ENCODE results near the gene DHX38.
A peak's percentile ranks its signal among the peaks of the same experiment; 100 is the strongest.
"Not testable (repeated sequence)": the region's sequence is repeated elsewhere in the genome, so short reads cannot be mapped to it uniquely, and the experiment has no call there.

The DHX38 gene

DNA sequence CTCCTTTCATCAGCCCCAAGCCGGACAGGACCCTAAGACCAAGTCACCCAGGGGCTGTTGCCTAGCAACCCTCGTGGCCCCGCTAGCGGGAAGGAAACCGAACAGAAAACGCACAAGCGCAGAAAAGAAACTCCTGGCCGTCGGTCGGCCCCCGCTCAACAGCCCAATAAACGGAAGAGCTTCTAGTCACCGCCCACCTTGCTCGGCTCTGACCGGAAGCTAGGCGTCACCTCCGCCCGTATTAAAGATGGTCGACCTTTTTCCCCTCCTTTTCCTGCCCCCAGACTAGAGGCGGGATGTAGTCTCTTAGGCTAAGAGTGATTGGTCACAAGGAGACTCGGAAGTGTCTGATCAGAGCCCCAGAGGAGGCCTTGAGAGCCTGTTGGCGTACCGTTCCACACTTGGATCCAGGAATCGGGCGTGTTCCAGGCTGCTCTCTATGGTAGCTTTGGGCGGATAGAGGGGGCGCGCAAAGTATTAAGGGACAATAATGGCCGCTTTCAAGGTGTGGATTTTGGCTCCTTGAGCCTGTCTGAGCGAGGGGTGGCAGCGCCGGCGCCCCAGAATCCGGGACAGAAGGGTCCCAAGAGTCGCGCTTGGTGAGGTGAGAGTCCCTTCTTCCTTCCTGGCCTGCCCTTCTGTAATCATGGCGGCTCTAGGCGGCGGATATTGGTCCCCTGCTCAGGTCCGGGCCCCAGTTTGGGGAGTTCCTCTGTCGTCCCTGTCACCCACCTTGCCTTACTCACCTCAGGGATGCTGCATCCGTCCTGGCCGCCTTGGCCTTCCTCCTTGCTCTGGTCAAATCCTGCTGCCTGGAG is at the start of gene DHX38, which contains the start of gene TXNL4B:
TSS of gene DHX38 (plus strand) at position 400 of the 818 bp plus-strand sequence. CDS start 2,311 bp downstream, outside the sequence.
TSS of gene TXNL4B (minus strand) at position 173 of the 818 bp plus-strand sequence. CDS start 2,871 bp downstream, outside the sequence.
- peak; percentile 88 for DNase-seq (ENCODE audit: low read depth)

DNA sequence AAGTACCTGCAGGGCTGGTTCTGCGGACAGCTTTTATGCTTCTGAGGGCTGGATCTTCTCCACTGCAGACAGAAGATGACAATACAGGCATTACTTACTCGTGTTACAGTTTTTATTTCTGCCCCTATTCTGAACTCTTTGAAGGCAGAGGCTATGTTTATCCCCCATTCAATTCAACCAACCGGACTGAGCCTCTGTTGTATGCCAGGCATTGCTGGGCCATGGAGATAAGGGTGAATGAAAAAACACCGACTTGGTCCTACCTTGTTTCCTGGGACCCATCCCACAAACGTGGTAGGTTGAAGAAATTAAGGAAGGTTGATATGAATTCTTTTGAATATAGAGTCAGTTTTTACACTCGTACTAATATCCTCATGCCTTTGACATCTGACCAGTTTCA is 49.4 kb upstream of the DHX38 start:
- no peak for DNase-seq (ENCODE audit: low read depth)

DNA sequence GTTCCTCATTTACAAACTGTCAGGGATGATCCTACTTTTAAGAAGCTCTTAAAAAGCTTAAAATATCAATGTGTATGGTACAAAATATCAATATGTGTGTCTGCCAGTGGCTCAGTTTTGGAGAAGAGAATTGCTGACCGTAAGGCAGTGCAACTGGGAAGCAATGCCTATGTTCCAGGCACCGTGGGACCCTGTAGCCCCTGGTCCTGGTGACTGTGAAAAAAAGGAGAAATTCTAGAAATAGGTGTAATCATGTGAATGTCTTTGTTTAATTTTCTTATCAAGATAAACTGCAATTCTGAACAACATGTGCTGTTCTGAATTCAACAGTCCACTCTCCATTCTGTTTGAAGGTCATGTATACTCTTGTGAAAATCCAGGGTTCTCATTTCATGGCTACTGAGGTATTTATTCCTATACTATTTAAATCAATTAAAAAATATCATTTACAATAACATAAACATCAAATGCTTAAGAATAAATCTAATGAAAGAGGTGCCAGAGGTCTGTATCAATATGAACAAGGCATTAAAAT is 48.8 kb upstream of the DHX38 start:
- no peak for DNase-seq (ENCODE audit: low read depth)

DNA sequence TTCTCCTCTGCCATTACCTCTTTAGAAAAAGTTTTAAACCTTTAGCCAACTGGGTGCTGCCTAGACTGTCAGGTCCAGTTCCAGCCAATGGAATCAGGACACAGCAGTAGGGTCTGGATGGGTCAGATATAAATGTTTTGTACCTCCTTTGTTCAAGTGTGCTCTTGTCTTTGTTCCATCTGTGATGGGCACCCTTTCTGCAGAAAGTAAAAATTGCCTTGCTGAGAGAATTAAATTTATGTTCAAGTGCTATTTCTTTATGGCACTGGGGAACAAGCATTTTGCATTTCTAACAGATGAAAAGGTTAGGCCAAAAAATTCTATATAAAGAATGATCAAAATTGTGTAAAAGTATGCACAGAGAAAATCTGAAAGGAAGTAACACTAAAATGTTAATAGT is 44.5 kb upstream of the DHX38 start:
- no peak for DNase-seq (ENCODE audit: low read depth)

DNA sequence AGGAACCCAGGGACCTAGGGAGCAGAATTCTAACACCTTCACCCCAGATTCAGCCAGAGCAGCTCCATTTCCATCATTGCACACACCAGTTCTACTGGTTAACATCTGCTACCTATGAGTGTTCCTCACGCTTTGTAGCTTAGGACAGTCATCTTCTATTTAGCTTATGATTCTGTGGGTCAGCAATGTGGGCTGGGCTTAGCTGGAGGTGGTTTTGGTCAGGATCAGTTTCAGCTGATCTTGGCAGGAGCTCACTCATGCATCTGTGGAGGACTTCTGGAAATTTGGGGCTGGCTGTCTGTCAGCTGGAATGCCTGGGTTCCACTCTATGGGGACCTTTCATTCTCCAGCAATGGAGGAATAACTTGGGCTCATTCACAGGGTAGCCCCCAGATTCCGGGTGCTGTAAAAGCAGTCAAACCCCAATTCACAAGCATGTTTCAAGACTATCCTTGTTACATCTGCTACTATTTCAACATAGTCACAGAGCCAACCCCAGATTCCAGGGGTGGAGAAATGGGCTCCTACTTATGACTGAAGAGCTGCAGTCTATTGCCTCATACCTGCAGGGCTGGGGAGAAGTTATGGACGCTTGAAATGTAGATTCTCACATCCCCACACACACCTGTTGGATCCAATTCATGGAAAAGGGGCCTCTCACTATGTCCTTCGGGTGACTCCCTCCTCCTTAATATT is 42.7 kb upstream of the DHX38 start:
- DNase-seq (ENCODE audit: low read depth), result no peak

DNA sequence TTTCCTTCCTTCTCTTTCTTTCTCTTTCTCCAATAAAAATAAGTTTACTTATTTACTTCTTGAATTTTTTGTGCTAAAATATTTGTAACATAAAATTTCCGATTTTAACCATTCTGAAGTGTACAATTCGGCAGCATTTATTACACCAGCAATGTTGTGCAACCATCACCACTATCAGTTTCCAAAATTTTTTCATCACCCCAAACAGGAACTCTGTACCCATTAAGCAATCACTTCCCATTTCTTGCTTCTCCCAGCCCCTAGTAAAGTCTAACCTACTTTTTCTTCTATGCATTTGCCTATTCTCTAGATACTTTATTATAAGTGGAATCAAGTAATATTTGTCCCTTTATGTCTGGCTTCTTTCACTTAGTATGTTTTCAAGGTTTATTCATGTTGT is 41.8 kb upstream of the DHX38 start:
- no peak for DNase-seq (ENCODE audit: low read depth)

DNA sequence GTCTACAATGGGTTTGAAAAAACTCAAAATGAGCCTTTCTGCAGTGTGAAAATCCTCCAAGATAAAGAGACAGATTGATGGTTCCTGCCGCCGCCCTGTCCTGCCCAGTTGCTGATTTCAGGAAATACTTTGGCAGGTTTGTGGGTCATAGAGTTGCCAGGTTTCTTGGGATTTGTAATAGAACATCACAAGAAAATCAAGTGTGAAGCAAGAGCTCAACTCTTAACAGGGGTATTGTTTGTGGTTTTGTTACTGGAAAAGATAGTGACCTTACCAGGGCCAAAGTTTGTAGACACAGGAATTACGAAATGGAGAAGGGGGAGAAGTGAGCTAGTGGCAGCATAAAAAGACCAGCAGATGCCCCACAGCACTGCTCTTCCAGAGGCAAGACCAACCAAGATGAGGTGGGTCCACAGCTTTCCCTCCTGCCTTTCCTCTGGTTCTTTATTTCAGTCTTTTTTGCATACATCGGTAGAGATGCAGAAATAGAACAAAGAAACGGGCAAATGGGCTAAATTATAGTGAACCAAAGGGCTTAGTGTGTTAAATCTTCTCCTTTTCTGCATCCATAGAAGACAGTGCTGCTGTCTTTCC is 39.3 kb upstream of the DHX38 start, which contains the start of gene HP:
TSS of gene HP (plus strand) at position 252 of the 594 bp plus-strand sequence. CDS start at position 400, 148 bp downstream.
- not testable (repeated sequence) for DNase-seq (ENCODE audit: low read depth)

DNA sequence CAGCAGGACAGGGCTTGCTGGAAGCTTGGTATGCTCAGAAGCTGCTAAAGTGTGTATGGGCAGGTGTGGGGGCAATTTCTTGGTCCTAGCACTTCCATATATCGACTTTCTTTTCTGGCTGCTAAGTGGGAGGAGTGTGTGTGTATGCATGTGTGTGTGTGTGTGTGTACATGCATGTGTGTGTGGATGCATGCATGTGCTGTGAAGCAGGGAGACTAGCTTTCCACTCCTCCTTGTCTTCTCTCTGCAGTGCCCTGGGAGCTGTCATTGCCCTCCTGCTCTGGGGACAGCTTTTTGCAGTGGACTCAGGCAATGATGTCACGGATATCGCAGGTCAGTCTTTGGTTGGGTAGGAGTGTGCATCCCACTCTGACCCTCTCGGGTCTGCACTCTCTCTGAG is 37.7 kb upstream of the DHX38 start:
- DNase-seq (ENCODE audit: low read depth), result no peak

DNA sequence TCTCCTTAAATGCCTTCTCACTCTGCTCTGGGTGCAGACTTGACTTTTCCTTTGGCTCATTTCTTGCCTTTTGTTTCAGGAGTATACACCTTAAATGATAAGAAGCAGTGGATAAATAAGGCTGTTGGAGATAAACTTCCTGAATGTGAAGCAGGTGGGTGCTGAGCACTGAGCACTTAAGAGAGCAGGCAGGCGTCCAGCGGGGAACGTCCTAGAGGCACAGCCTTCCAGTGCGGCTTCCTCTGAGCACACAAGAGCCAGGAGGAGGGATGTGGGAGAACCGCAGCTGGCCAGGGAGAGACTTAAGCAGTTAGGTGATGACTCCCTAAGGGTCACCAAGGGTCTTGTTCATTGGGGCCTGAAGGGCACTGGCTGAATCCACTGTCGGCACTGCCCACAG is 36.3 kb upstream of the DHX38 start:
- not testable (repeated sequence) for DNase-seq (ENCODE audit: low read depth)

DNA sequence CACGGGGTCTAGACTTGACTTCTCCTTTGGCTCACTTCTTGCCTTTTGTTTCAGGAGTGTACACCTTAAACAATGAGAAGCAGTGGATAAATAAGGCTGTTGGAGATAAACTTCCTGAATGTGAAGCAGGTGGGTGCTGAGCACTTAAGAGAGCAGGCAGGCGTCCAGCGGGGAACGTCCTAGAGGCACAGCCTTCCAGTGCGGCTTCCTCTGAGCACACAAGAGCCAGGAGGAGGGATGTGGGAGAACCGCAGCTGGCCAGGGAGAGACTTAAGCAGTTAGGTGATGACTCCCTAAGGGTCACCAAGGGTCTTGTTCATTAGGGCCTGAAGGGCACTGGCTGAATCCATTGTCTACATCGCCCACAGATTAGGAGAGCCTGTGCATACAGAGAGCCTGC is 34.6 kb upstream of the DHX38 start:
- DNase-seq (ENCODE audit: low read depth), result not testable (repeated sequence)

DNA sequence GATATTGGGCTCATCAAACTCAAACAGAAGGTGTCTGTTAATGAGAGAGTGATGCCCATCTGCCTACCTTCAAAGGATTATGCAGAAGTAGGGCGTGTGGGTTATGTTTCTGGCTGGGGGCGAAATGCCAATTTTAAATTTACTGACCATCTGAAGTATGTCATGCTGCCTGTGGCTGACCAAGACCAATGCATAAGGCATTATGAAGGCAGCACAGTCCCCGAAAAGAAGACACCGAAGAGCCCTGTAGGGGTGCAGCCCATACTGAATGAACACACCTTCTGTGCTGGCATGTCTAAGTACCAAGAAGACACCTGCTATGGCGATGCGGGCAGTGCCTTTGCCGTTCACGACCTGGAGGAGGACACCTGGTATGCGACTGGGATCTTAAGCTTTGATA is 33.2 kb upstream of the DHX38 start:
- no peak for DNase-seq (ENCODE audit: low read depth)

DNA sequence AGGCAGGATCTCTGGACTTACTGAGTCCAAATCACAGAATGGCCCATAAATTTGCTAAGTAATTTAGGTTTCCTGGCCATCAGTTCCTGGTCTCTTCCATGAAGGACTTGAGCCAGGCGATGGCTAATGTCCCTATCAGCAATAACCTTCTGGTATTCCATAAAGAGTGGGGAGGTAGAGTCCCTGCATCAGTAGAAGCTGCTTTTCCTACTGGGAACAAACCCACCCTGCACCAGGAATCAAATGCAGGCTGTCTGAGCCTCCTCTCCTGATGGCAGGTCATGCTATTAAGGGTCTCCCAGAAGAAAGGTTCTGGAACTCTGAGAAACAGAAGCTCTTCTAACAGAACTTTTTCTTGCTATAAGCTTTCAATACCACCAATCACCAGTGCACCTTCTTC is 32.1 kb upstream of the DHX38 start:
- DNase-seq (ENCODE audit: low read depth), result no peak

DNA sequence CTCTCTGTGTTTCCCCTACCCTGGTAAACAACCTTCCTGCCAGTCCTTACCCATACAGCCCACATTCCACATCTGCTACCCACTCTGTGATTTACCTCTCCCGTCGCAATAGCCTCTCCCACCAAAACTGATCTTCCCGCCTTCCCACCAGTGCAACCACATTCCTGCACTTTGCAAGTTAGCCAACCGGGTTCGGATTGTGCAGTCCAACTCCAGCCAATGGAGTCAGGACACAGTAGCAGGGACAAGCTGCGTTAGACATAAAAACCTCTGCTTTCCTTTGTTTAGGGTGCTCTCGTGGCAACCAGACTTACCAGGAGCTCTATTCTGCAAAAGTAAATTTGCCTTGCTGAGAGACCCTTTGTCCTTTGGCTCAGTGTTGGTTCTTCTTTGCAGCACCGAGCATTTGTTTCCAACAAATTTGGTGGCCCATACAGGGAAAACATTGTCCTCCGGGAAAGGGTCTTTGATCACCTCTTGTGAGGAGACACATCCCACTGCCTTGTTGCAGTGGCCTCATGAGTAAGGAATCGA is 29.2 kb upstream of the DHX38 start:
- no peak for DNase-seq (ENCODE audit: low read depth)

DNA sequence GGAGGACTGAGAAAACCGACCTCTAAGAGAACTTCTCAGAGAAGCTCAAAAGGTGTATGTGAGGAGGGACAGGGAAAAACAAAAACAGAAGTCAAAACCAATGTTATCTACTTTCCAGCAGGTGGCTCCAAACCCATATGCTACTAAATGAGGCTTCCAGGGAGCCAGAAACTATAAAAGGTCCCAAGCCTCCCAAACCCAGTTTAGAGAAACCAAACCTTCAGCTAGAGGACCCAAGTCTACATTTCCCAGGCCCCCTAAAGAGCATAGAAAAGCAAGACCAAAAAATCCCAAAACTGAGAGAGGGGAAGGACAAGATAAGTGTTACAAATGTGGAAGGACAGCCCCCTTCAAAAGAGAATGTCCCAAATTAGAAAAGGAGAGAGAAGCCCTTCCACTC is 26.9 kb upstream of the DHX38 start:
- DNase-seq (ENCODE audit: low read depth), result no peak

DNA sequence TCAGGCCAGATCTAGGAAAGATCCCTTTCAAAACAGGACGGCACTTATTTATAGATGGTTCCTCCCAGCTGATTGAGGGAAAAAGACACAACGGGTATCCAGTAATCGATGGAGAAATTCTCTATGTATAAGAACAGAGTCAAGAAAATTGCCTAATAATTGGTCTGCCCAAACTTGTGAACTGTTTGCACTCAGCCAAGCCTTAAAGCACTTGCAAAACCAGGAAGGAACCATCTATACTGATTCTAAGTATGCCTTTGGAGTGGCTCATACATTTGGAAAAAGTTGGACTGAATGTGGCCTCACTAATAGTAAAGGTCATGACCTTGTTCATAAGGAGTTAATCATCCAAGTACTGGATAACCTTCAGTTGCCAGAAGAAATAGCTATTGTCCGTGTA is 24.7 kb upstream of the DHX38 start:
- no peak for DNase-seq (ENCODE audit: low read depth)

DNA sequence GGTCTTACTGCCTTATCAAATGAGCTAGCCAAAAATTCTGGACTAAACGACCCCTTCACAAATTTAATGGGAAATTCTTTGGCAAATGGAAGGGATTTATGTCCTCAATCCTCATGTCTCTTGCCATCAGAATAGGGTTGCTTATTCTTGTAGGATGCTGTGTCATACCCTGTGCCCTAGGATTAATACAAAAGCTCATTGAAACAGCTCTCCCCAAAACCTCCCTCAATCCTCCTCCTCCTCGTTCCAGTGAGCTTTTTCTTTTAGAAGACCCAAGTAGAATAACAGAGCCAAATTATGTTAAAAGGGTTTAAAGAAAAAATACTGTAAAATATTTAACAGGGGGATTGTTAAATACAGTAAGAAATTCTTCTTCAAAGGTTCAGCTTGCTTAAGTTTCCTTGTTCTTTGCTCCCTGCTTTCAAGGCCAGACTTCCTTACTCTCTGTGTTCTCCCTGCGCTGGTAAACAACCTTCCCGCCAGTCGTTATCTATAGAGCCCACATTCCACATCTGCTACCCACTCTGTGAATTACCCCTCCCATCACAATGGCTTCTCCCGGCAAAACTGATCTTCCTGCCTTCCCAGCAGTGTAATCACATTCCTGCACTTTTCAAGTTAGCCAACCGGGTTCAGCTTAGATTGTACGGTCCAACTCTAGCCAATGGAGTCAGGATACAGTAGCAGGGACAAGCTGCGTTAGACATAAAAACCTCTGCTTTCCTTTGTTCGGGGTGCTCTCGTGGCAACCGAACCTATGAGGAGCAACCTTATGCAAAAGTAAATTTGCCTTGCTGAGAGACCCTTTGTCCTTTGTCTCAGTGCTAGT is 20.9 kb upstream of the DHX38 start:
- DNase-seq (ENCODE audit: low read depth), result no peak

DNA sequence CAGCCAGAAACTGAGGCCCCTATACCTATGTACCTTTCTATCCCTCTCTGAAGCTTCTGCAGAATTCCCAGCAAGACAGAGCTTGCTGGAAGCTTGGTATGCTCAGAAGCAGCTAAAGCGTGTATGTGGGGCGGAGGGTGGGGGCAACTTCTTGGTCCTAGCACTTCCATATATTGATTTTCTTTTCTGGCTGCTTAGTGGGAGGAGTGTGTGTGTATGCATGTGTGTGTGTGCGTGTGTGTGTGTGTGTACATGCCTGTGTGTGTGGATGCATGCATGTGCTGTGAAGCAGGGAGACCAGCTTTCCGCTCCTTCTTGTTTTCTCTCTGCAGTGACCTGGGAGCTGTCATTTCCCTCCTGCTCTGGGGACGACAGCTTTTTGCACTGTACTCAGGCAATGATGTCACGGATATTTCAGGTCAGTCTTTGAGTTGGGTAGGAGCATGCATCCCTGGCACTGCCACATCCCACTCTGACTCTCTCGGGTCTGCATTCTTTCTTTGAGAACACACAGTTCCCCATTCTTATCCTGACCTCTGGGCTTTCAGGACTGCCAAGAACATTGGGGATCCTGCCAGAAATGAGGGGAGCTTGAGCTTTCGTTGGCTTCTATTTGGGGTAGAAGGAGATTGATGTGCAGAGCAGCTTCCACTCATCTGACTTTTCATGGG is 20.0 kb upstream of the DHX38 start:
- DNase-seq (ENCODE audit: low read depth), result no peak

DNA sequence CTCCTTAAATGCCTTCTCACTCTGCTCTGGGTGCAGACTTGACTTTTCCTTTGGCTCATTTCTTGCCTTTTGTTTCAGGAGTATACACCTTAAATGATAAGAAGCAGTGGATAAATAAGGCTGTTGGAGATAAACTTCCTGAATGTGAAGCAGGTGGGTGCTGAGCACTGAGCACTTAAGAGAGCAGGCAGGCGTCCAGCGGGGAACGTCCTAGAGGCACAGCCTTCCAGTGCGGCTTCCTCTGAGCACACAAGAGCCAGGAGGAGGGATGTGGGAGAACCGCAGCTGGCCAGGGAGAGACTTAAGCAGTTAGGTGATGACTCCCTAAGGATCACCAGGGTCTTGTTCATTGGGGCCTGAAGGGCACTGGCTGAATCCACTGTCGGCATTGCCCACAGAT is 18.6 kb upstream of the DHX38 start:
- DNase-seq (ENCODE audit: low read depth), result not testable (repeated sequence)

DNA sequence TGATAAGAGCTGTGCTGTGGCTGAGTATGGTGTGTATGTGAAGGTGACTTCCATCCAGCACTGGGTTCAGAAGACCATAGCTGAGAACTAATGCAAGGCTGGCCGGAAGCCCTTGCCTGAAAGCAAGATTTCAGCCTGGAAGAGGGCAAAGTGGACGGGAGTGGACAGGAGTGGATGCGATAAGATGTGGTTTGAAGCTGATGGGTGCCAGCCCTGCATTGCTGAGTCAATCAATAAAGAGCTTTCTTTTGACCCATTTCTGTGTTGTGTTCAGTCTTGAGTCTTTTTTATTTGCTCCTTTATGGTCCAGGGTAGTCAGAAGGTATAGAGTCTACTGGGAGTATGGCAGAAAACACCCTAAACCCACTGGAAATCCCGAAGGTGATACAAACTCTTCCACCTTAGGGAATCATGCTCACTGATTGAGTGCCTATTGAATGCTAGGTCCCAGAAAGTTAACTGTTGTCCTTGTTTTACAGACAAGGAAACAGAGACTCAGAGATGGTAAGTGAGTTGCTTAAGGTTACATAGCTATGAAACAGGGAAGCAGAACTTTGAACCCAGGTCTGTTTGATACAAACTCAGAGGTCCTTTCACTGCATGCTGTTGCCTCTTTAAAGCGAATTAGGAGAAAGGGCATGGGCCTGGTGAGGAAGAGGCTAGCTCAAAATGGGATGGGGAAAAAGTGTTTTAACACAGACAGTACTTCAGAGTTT is 16.5 kb upstream of the DHX38 start:
- not testable (repeated sequence) for DNase-seq (ENCODE audit: low read depth)

DNA sequence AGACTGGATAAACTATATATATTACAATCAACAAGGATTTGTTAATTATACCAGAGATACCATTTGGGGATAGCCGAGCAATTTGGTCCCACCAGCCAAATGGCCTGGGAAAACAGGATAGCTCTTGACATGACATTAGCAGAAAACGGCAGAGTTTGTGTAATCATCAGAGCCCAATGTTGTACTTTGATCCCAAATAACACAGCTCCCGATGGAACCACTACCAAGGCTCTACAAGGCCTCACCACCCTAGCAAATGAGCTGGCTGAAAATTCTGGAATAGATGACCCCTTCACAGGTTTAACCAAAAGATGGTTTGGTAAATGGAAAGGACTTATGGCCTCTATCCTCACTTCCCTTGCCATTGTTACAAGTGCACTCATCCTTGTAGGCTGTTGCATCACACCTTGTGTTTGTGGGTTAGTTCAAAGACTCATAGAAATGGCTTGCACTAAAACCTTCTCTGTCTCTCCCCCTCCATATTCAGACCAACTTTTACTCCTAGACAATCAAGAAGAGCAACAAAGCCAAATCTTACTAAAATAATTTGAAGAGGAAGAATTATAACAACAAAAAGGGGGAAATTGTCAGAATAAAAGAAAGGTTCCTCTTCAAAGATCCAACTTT is 9.8 kb upstream of the DHX38 start:
- DNase-seq (ENCODE audit: low read depth), result no peak
